HCT116 (cell line): Measurements from ENCODE around the gene TEDC2. TPM values are rescaled to one million over a fixed set of nuclear protein-coding genes. Genes with fewer than 3 reads are reported as not detected.

ENCODE experiments used
- ATAC-seq: fragments of 200-7000 bp; cut with Tn5 transposase; 2 replicates; pipeline ENCODE4 v1.9.1; 2020; ENCODE audit warnings: mild to moderate bottlenecking, moderate library complexity
- BruUV-seq: library from RNA; stranded (reverse); fragments of 400-500 nt; replicated peaks from 2 replicates; lab custom pipeline; 2021; lab: Mats Ljungman, UMichigan
- CTCF ChIA-PET: fragments of 300-600 bp; sonication (Branson Sonifier 250); formaldehyde crosslinking; loops from one replicate; lab custom pipeline; 2021; ENCODE audit warnings: antibody characterized with exemption; lab: Charles Lee
- POLR2A ChIA-PET: fragments of 300-600, 350-600 bp; sonication (Branson Sonifier 250); formaldehyde crosslinking; loops from one replicate; lab custom pipeline; 2021; ENCODE audit warnings: antibody characterized with exemption; lab: Charles Lee
- RAD21 ChIA-PET, 2 experiments: fragments of 300-600 bp; sonication (Branson Sonifier 250); formaldehyde crosslinking; loops; one replicate each; lab custom pipeline; 2023; ENCODE audit warnings: low total read pairs in 2 of 2; ENCODE audit not compliant: uncharacterized antibody in 2 of 2, unreplicated experiment in 2 of 2, low non-redundant PET in 1 of 2; lab: Charles Lee
- DNase-seq: peaks from one replicate; pipeline ENCODE4 v3.0.0-alpha.2; 2010; ENCODE audit warnings: low read depth, low spot score
- H2AFZ ChIP-seq: fragments of 200-600 bp; shearing (Covaris generic), sonication (generic); 2 replicates; pipeline ENCODE4 v1.6.1; 2017; ENCODE audit warnings: low read depth, mixed run types, mixed read lengths, antibody characterized with exemption, low read length; ENCODE audit not compliant: poor library complexity, severe bottlenecking
- H3K27ac ChIP-seq: 2 replicates; pipeline ENCODE4 v1.5.1; 2012; ENCODE audit warnings: low read depth, low read length
- H3K27me3 ChIP-seq: fragments of 200-600 bp; sonication (generic); 2 replicates; pipeline ENCODE4 v1.6.1; 2016; ENCODE audit warnings: mixed run types, low read length, mixed read lengths; ENCODE audit not compliant: insufficient read depth
- H3K36me3 ChIP-seq, 2 experiments: fragments of 200-500 bp in 1 of 2; fragments of 200-600 bp in 1 of 2; sonication (Bioruptor generic) in 1 of 2; sonication (generic) in 1 of 2; 2 replicates each; pipeline versions ENCODE4 v1.5.1 to v1.6.1; 2014 to 2016; ENCODE audit warnings: low read length in 2 of 2, inconsistent platforms in 1 of 2, mixed read lengths in 1 of 2, mixed run types in 1 of 2; ENCODE audit not compliant: insufficient read depth in 2 of 2, control insufficient read depth in 1 of 2
- H3K4me1 ChIP-seq, 2 experiments: fragments of 200-600 bp in 1 of 2; sonication (generic) in 1 of 2; 2 replicates each; pipeline versions ENCODE4 v1.5.1 to v1.6.1; 2012 to 2017; ENCODE audit warnings: low read length in 2 of 2, inconsistent platforms in 1 of 2, mild to moderate bottlenecking in 1 of 2, mixed read lengths in 1 of 2, mixed run types in 1 of 2, moderate library complexity in 1 of 2; ENCODE audit not compliant: insufficient read depth in 2 of 2, control insufficient read depth in 1 of 2
- H3K4me2 ChIP-seq: fragments of 200-600 bp; sonication (generic); 2 replicates; pipeline ENCODE4 v1.6.1; 2017; ENCODE audit warnings: mixed run types, low read length, mixed read lengths
- H3K4me3 ChIP-seq, 2 experiments: fragments of 200-600 bp in 1 of 2; sonication (generic) in 1 of 2; replicated peaks in 1 of 2; 2 replicates each; pipeline ENCODE4 v1.5.1; 2011 to 2016; ENCODE audit warnings: low read length in 2 of 2, control low read depth in 1 of 2, low read depth in 1 of 2, mild to moderate bottlenecking in 1 of 2, mixed read lengths in 1 of 2, mixed run types in 1 of 2
- H3K79me2 ChIP-seq: fragments of 200-600 bp; sonication (generic); 2 replicates; pipeline ENCODE4 v1.6.1; 2017; ENCODE audit warnings: mild to moderate bottlenecking, mixed run types, low read length, moderate library complexity, mixed read lengths; ENCODE audit not compliant: insufficient read depth
- H3K9ac ChIP-seq: fragments of 200-600 bp; sonication (generic); 2 replicates; pipeline ENCODE4 v1.6.1; 2016; ENCODE audit warnings: low read length, mixed read lengths
- H3K9me2 ChIP-seq: fragments of 200-600 bp; sonication (generic), shearing (Covaris generic); 2 replicates; pipeline ENCODE4 v1.6.1; 2017; ENCODE audit warnings: mixed run types, mild to moderate bottlenecking, moderate library complexity; ENCODE audit not compliant: insufficient read depth
- H3K9me3 ChIP-seq, 2 experiments: fragments of 200-500 bp in 1 of 2; fragments of 200-600 bp in 1 of 2; sonication (Bioruptor generic) in 1 of 2; sonication (generic) in 1 of 2; 2 replicates each; pipeline ENCODE4 v1.6.1; 2014 to 2017; ENCODE audit warnings: low read length in 2 of 2, mixed read lengths in 2 of 2, inconsistent platforms in 1 of 2, low read depth in 1 of 2, mild to moderate bottlenecking in 1 of 2, mixed run types in 1 of 2, moderate library complexity in 1 of 2; ENCODE audit not compliant: control insufficient read depth in 1 of 2, insufficient read depth in 1 of 2
- H4K20me1 ChIP-seq: fragments of 200-600 bp; sonication (generic), shearing (Covaris generic); 2 replicates; pipeline ENCODE4 v1.6.1; 2017; ENCODE audit warnings: mixed run types, mild to moderate bottlenecking, moderate library complexity; ENCODE audit not compliant: insufficient read depth
- CTCF ChIP-seq, 3 experiments: fragments of 200-600 bp in 1 of 3; sonication (generic) in 1 of 3; IDR thresholded peaks in 2 of 3; conservative IDR thresholded peaks in 1 of 3; 2 replicates each; pipeline ENCODE4 v1.5.1; 2012 to 2017; ENCODE audit warnings: low read depth in 2 of 3, low read length in 2 of 3, antibody characterized with exemption in 1 of 3, borderline replicate concordance in 1 of 3, control low read depth in 1 of 3, mild to moderate bottlenecking in 1 of 3, mixed read lengths in 1 of 3, mixed run types in 1 of 3, moderate library complexity in 1 of 3; ENCODE audit not compliant: insufficient read depth in 1 of 3
- REST ChIP-seq: IDR thresholded peaks from 2 replicates; pipeline ENCODE4 v1.6.1; 2012; ENCODE audit warnings: low read depth
- ZFX ChIP-seq: fragments of 450-650 bp; IDR thresholded peaks from 2 replicates; pipeline ENCODE4 v1.6.1; 2017
- intact Hi-C: fragments of 100-400 bp; cut with micrococcal nuclease; formaldehyde crosslinking; loops from 2 replicates; pipeline ENCODE4 v1.10.0; 2022
- total RNA-seq: library from RNA; stranded (reverse); gene quantifications from one replicate; pipeline ENCODE4 v1.2.1, GENCODE V29; 2021; ENCODE audit not compliant: unreplicated experiment

TEDC2 gene
- total RNA-seq, 1 experiment from 2014 or later = 26.5 TPM

DNA sequence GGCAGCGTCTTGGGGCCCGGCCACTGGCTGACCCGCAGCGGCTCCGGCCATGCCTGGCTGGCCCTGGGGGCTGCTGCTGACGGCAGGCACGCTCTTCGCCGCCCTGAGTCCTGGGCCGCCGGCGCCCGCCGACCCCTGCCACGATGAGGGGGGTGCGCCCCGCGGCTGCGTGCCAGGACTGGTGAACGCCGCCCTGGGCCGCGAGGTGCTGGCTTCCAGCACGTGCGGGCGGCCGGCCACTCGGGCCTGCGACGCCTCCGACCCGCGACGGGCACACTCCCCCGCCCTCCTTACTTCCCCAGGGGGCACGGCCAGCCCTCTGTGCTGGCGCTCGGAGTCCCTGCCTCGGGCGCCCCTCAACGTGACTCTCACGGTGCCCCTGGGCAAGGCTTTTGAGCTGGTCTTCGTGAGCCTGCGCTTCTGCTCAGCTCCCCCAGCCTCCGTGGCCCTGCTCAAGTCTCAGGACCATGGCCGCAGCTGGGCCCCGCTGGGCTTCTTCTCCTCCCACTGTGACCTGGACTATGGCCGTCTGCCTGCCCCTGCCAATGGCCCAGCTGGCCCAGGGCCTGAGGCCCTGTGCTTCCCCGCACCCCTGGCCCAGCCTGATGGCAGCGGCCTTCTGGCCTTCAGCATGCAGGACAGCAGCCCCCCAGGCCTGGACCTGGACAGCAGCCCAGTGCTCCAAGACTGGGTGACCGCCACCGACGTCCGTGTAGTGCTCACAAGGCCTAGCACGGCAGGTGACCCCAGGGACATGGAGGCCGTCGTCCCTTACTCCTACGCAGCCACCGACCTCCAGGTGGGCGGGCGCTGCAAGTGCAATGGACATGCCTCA, 12.0 kb downstream of the TEDC2 start:
- H4K20me1 ChIP-seq = no peaks in the 10 kb centered on the region
- peaks cover 14% of the 10 kb centered on the region; the same call in 1 of the 2 replicates for H3K79me2 ChIP-seq
- BruUV-seq = no TSS peak
- ATAC-seq = no peak
- H3K9me3 ChIP-seq = no peaks in the 10 kb centered on the region
- H2AFZ ChIP-seq = no peak overlapping the region
- ChIA-PET RAD21 (no interaction called here), POLR2A (no interaction called here), CTCF (no interaction called here)
- DNase-seq = no peak
- peak; percentile 65; the same call in 1 of the 2 replicates for TF ChIP-seq ZFX
- TF ChIP-seq REST = no peak
- TF ChIP-seq CTCF (IDR thresholded peaks at IDR 0.05 in 2 of 3, conservative IDR thresholded peaks at IDR 0.05 in 1 of 3; ENCODE audit: borderline replicate concordance in 1 of 3, insufficient read depth in 1 of 3, low read depth in 2 of 3, low read length in 2 of 3) = no peak
- peak overlapping the region; percentile 57 for H3K4me2 ChIP-seq
- H3K4me3 ChIP-seq = no peak overlapping the region
- intact Hi-C loops = no loop called here
- H3K4me1 ChIP-seq = peaks cover 37 to 71% of the 10 kb centered on the region in 2 experiments
- H3K9ac ChIP-seq = peak overlapping the region; percentile 32; the same call in 1 of the 2 replicates
- H3K36me3 ChIP-seq = no peaks in the 10 kb centered on the region
- no peaks in the 10 kb centered on the region for H3K9me2 ChIP-seq
- peak overlapping the region; percentile 22; the same call in 1 of the 2 replicates for H3K27ac ChIP-seq
- no peaks in the 10 kb centered on the region for H3K27me3 ChIP-seq
